CD1c-positive myeloid dendritic cell (primary cell): ENCODE data around the gene PPP2R1B.
"Not testable (repeated sequence)": the region's sequence is repeated elsewhere in the genome, so short reads cannot be mapped to it uniquely, and the experiment has no call there.

Experiments used
- DNase-seq: peaks from one replicate; pipeline ENCODE4 v3.0.0-alpha.2; 2016; ENCODE audit errors: extremely low spot score

The PPP2R1B gene

DNA sequence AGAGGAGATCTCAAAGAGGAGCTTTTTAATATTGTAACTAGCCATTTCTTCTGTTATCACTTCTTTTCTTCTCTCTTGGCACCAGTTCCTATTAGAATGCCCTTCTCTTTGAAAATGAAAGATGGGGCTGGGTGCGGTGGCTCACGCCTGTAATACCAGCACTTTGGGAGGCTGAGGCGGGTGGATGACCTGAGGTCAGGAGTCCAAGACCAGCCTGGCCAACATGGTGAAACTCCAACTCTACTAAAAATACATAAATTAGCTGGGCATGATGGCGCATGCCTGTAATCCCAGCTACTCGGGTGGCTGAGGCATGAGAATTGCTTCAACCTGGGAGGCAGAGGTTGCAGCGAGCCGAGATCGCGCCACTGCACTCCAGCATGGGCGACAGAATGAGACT lies 18.1 kb upstream of the PPP2R1B start:
- DNase-seq: not testable (repeated sequence)

- no peak for DNase-seq
These were observed 16.0 kb upstream of the PPP2R1B start for GRCh38 chr11:111782109-111782741.

DNA sequence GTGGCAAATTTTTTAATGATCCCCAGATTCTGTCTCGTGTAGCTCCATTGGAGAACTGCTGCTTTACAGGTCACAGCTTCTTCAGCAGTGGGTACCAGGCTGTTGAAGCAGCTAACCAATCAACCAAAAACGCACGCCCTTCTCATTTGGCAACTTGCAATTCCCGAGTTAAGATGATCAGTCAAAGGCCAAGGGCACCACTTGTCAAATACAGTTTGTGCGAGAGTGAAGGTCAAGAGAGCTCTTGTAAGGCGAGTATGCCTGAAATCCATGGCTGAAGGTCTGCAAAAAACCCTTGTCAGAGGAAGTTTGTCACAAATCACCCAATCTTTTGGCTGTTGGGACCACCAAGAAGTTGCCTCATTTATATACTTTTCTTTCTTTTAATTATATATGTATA lies 12.9 kb upstream of the PPP2R1B start:
- DNase-seq: no peak

- no peak for DNase-seq
These were observed 11.9 kb upstream of the PPP2R1B start for GRCh38 chr11:111778047-111778558.

GRCh38 chr11:111777094-111778046 lies 11.2 kb upstream of the PPP2R1B start:
- DNase-seq: peak; percentile 68

DNA sequence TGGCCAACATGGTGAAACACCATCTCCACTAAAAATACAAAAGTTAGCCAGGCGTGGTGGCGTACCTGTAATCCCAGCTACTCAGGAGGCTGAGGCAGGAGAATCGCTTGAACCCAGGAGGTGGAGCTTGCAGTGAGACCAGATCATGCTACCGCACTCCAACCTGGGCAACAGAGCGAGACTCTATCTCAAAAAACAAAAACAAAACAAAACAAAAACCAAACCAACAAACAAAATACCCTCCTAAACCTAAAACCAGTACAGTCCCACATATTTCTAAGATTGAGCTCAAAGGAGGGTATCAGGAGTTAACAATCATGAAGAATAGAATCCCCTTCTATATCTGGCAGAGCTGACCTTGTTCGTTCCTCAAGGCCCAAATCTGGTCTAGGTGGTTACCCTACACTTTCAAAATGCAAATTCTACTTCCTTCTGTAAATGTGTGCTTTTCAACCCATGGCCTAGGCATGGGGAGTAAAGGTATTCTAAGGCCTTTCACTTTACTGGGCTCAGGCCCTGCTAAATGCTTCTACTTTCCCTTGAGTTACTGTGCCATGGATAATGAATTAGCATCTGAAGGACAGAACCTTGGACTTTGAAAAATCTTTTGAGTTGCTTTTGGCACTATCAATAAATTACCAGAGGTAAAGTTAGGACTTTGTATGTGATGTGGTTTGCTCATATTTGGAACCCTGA lies 10.4 kb upstream of the PPP2R1B start:
- no peak for DNase-seq

GRCh38 chr11:111774955-111775710 lies 8.9 kb upstream of the PPP2R1B start:
- no peak for DNase-seq

- DNase-seq: no peak
These were observed 6.3 kb upstream of the PPP2R1B start for GRCh38 chr11:111772535-111772934.

- not testable (repeated sequence) for DNase-seq
These were observed 5.0 kb upstream of the PPP2R1B start for GRCh38 chr11:111771205-111771604.

- DNase-seq: no peak
These were observed 4.5 kb upstream of the PPP2R1B start for GRCh38 chr11:111770581-111771134.

DNA sequence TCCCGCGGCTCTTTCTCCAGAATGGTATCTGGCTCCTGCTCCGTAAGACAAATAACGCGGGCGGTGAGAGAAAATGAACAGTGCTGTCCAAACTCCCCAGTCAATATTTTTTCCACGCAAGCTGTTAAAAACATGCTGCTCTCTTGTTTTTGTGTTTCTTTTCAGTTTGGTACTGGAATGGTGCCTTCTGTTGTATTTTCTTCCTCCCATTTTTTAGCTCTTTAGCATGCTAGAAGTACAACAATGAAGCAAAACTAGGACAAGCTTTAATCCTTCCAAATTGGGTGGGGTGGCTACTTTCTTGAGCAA lies 599 bp upstream of the PPP2R1B start:
- no peak for DNase-seq

GRCh38 chr11:111765320-111765983 lies 737 bp downstream of the PPP2R1B start:
- no peak for DNase-seq

DNA sequence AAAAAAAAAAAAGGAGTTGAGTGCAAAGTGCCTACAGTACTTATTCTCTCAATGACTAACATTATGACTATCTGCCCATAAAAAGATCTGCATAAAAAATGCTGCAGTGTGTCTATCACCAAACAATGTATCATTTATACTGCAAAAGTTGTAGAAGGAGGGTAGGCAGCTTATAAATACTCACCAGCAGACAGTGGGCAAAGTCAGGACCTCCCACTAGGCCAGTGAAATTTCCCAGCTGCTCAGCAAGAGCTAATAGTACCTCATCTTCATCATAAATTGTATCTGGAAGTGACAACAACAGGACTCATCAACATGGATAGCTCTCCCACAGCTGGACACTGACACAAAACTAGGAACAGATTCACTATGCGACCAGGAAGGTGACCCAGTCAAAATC lies 1.6 kb downstream of the PPP2R1B start:
- DNase-seq: no peak

- DNase-seq: no peak
These were observed 3.1 kb downstream of the PPP2R1B start for GRCh38 chr11:111762981-111763643.

GRCh38 chr11:111762526-111762925 lies 3.7 kb downstream of the PPP2R1B start:
- DNase-seq: no peak

DNA sequence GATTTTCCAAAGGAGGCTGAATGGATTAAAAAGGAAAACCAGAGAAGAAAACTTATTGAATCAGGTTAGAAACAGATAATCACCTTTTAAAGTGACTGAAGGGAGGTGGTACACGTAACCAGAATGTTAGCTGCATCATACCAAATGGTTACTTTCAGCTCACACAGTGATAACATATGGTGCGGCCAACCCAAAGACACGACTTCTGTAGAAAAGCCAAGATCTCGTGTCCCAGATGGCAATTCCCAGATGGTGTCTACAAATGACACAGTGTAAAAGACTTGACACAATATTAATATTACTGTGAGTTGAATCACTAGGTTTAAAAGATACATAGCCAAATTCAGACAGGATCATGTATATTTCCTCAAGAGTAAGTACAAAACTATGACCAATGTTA lies 5.2 kb downstream of the PPP2R1B start:
- DNase-seq: no peak

DNA sequence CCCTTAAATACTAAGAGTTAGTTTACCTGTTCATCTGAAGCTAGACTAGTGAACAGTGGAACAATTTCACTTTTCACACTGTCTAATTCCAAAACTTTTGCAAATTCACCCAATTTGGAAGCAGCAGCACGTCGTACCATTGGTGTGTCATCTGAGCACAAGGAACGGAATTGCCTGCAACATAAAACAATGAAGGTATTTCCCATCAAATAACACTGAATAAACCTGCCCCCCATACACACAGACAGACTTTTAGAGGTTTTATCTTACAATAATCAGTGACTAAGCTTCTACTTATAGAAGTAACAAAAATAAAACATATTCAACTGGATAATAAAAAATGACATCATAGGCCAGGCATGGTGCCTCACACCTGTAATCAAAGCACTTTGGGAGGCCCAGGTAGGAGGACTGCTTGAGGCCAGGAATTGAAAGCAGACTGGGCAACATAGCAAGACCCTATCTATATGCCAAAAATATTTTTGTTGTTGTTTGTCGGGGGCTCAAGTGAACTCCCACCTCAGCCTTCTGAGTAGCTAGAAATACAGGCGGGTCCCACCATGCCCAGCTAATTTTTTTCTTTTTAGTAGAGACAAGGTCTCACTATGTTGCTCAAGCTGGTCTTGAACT lies 6.3 kb downstream of the PPP2R1B start:
- DNase-seq: no peak

DNA sequence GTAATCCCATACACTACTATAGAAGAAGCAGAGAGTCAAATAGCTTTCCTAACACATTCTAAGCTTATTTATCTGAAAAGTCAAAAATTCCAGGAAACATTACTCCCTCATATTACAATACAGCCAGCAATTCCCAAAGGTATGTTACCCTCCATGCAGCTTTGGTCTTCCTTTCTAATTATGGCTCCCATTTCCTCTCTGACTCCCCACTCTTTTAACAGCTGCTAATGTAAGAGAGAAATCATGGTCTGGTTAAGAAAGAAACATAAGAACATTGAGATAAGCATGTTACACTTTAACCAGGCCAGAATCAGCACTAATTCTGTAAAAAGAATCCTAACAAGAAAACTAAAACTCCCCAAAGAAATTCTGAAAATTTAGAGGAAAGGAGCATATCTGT lies 6.8 kb downstream of the PPP2R1B start:
- DNase-seq: no peak

DNA sequence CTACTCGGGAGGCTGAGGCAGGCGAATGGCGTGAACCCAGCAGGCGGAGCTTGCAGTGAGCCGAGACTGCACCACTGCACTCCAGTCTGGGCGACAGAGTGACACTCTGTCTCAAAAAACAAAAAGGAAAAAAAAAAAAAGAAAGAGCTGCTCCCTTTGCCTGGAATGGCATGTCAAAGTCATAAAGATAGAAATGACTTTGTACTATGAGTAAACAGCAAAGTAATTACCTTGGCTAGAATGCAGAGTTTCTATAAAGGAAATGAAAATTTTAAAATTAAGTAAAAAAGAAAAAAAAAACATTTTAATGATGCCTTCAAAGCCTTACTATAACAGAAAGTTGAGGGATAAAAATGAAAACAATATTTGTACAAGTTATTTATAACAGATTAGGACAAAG lies 10.1 kb downstream of the PPP2R1B start:
- DNase-seq: no peak

GRCh38 chr11:111749646-111750045 lies 16.5 kb downstream of the PPP2R1B start:
- no peak for DNase-seq
